IPS DF 6.9 (cell line): ENCODE results near the gene ALDH1A3.

Experiments used
- DNase-seq: peaks from one replicate; pipeline ENCODE4 v3.0.0-alpha.2; 2013; ENCODE audit warnings: low read depth, low spot score
- H3K27ac ChIP-seq: one replicate; pipeline ENCODE4 v1.5.1; 2013; ENCODE audit warnings: low read length, control low read depth
- H3K27me3 ChIP-seq: 2 replicates; pipeline ENCODE4 v1.6.1; 2013; ENCODE audit warnings: mild to moderate bottlenecking, low read length; ENCODE audit not compliant: control insufficient read depth, insufficient read depth
- H3K36me3 ChIP-seq: 2 replicates; pipeline ENCODE4 v1.6.1; 2013; ENCODE audit warnings: low read length; ENCODE audit not compliant: control insufficient read depth, insufficient read depth
- H3K4me1 ChIP-seq: 2 replicates; pipeline ENCODE4 v1.6.1; 2013; ENCODE audit warnings: low read length; ENCODE audit not compliant: control insufficient read depth, insufficient read depth
- H3K4me3 ChIP-seq: 2 replicates; pipeline ENCODE4 v1.5.1; 2013; ENCODE audit warnings: mild to moderate bottlenecking, low read length
- H3K9me3 ChIP-seq: 2 replicates; pipeline ENCODE4 v1.6.1; 2013; ENCODE audit warnings: low read length, inconsistent platforms; ENCODE audit not compliant: control insufficient read depth, insufficient read depth
- WGBS: extraction: QIAGEN DNeasy Blood & Tissue Kit; methylation state at CpG from one replicate; pipeline ENCODE4 v1.1.7; 2013; ENCODE audit warnings: mixed read lengths, missing lambda C conversion rate; ENCODE audit not compliant: insufficient read length, insufficient coverage; 5-methylcytosine and 5-hydroxymethylcytosine counted together

Gene ALDH1A3

GRCh38 chr15:100873029-100873677, 6.5 kb upstream of the ALDH1A3 start:
- Histone ChIP-seq H3K9me3 (no peaks in the 10 kb centered on the region), H3K27me3 (peaks cover 2% of the 10 kb centered on the region; the same call in 1 of the 2 replicates), H3K4me1 (no peaks in the 10 kb centered on the region), H3K27ac (no peak overlapping the region), H3K4me3 (no peak overlapping the region), H3K36me3 (no peaks in the 10 kb centered on the region)
- WGBS: no CpG with 5 or more reads among the region's 2 CpGs
- DNase-seq: no peak

DNA sequence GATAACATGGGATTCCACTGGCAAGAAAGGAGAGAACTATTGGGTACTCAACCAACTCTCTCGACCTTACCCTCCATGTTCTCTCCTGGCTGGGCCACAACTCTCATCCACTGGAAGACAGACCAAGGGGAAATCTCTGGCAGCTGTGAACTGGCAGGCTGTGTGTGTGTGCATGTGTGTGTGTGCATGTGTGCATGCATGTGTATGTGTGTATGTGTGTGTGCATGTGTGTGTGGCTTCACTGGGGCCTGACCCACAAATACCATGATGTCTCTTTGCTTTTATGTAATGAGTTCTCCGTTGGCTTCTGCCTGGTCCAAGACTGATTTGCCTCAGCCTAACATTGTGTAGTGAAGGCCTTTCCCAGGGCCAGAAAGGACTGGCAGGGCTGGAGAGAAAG, 4.1 kb upstream of the ALDH1A3 start:
- no peaks in the 10 kb centered on the region for H3K36me3 ChIP-seq
- WGBS: no CpG with 5 or more reads among the region's 2 CpGs

GRCh38 chr15:100875976-100876375, 3.7 kb upstream of the ALDH1A3 start:
- DNase-seq: no peak
- Histone ChIP-seq H3K9me3 (no peaks in the 10 kb centered on the region), H3K36me3 (no peaks in the 10 kb centered on the region), H3K27ac (no peak overlapping the region), H3K4me3 (no peak overlapping the region), H3K4me1 (peaks cover 2% of the 10 kb centered on the region; the same call in 1 of the 2 replicates), H3K27me3 (peaks cover 15% of the 10 kb centered on the region)
- no CpG with 5 or more reads among the region's 7 CpGs for WGBS

More for the DNA sequence above, 4.1 kb upstream of the ALDH1A3 start:
- H3K4me1 ChIP-seq: peaks cover 2% of the 10 kb centered on the region; the same call in 1 of the 2 replicates
- no peak overlapping the region for H3K4me3 ChIP-seq
- peaks cover 11% of the 10 kb centered on the region for H3K27me3 ChIP-seq
- DNase-seq: no peak
- H3K9me3 ChIP-seq: no peaks in the 10 kb centered on the region
- no peak overlapping the region for H3K27ac ChIP-seq

- no peak overlapping the region for H3K4me3 ChIP-seq
- H3K27me3 ChIP-seq: peaks cover 26% of the 10 kb centered on the region
- H3K9me3 ChIP-seq: no peaks in the 10 kb centered on the region
- no peak overlapping the region for H3K27ac ChIP-seq
- no peak for DNase-seq
- H3K4me1 ChIP-seq: peaks cover 2% of the 10 kb centered on the region; the same call in 1 of the 2 replicates
- WGBS: no CpG with 5 or more reads among the region's 10 CpGs
- no peaks in the 10 kb centered on the region for H3K36me3 ChIP-seq
Observed at GRCh38 chr15:100877551-100877950, 2.1 kb upstream of the ALDH1A3 start.

DNA sequence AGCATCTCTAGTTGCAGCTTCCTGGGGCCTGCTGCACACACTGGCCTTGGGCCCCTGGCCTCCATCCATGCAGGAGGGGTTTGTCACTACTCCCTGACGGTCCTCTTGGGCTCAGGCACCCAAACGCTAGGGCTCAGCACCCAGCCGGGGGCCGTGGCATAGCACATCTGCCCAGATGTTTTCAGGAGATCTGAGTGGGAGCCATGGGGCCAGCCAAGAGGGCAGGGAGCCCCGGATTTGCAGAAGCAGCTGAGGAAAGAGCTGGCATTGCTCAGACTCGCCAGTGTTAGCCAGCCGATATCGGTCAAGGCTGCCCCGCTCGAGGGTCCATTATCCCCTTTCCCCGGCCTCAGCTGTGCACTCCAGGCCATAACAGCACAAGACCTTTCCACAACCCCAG, 1.5 kb upstream of the ALDH1A3 start:
- peaks cover 2% of the 10 kb centered on the region; the same call in 1 of the 2 replicates for H3K4me1 ChIP-seq
- WGBS: no CpG with 5 or more reads among the region's 11 CpGs
- no peak overlapping the region for H3K4me3 ChIP-seq
- H3K36me3 ChIP-seq: no peaks in the 10 kb centered on the region
- H3K27ac ChIP-seq: no peak overlapping the region
- H3K9me3 ChIP-seq: no peaks in the 10 kb centered on the region
- no peak for DNase-seq
- H3K27me3 ChIP-seq: peaks cover 26% of the 10 kb centered on the region

- Histone ChIP-seq H3K27ac (no peak overlapping the region), H3K9me3 (no peaks in the 10 kb centered on the region), H3K4me1 (peaks cover 2% of the 10 kb centered on the region; the same call in 1 of the 2 replicates), H3K27me3 (peaks cover 26% of the 10 kb centered on the region), H3K36me3 (no peaks in the 10 kb centered on the region), H3K4me3 (no peak overlapping the region; the same call in 1 of the 2 replicates)
- WGBS: no CpG with 5 or more reads among the region's 12 CpGs
- DNase-seq: no peak
Observed at GRCh38 chr15:100878648-100879047, 983 bp upstream of the ALDH1A3 start.

GRCh38 chr15:100879061-100879463, 569 bp upstream of the ALDH1A3 start:
- Histone ChIP-seq H3K36me3 (no peaks in the 10 kb centered on the region), H3K4me1 (peaks cover 2% of the 10 kb centered on the region; the same call in 1 of the 2 replicates), H3K27ac (no peak overlapping the region), H3K4me3 (peak overlapping the region; percentile 74; the same call in 1 of the 2 replicates), H3K27me3 (peaks cover 26% of the 10 kb centered on the region), H3K9me3 (no peaks in the 10 kb centered on the region)
- no peak for DNase-seq
- no CpG with 5 or more reads among the region's 62 CpGs for WGBS

- peaks cover 2% of the 10 kb centered on the region; the same call in 1 of the 2 replicates for H3K4me1 ChIP-seq
- peaks cover 26% of the 10 kb centered on the region for H3K27me3 ChIP-seq
- WGBS: no CpG with 5 or more reads among the region's 80 CpGs
- H3K9me3 ChIP-seq: no peaks in the 10 kb centered on the region
- no peak for DNase-seq
- no peak overlapping the region for H3K27ac ChIP-seq
- no peaks in the 10 kb centered on the region for H3K36me3 ChIP-seq
- peak overlapping the region; percentile 74; the same call in 1 of the 2 replicates for H3K4me3 ChIP-seq
Observed at GRCh38 chr15:100880139-100880896, 687 bp downstream of the ALDH1A3 start.

DNA sequence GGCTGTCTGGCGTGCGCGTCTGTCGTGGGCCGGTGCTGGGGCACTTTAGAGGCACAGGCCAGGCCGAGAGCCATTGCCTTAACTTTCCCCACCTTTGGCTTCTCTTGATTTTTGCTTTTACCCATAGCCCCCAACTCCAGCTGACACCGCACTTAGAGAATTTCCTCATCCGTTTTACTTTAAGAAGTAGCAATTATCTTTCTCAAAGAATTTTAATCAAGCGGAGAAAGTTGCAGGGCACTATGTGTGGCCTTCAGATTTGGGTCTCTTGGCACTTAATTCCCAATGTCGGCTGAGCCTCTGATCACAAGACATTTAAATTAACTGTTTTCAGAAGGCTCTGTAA, 1.2 kb downstream of the ALDH1A3 start:
- no peaks in the 10 kb centered on the region for H3K36me3 ChIP-seq
- H3K4me1 ChIP-seq: peaks cover 3% of the 10 kb centered on the region
- peak overlapping the region; percentile 74; the same call in 1 of the 2 replicates for H3K4me3 ChIP-seq
- no peaks in the 10 kb centered on the region for H3K9me3 ChIP-seq
- no CpG with 5 or more reads among the region's 10 CpGs for WGBS
- no peak for DNase-seq
- no peak overlapping the region for H3K27ac ChIP-seq
- H3K27me3 ChIP-seq: peaks cover 26% of the 10 kb centered on the region

DNA sequence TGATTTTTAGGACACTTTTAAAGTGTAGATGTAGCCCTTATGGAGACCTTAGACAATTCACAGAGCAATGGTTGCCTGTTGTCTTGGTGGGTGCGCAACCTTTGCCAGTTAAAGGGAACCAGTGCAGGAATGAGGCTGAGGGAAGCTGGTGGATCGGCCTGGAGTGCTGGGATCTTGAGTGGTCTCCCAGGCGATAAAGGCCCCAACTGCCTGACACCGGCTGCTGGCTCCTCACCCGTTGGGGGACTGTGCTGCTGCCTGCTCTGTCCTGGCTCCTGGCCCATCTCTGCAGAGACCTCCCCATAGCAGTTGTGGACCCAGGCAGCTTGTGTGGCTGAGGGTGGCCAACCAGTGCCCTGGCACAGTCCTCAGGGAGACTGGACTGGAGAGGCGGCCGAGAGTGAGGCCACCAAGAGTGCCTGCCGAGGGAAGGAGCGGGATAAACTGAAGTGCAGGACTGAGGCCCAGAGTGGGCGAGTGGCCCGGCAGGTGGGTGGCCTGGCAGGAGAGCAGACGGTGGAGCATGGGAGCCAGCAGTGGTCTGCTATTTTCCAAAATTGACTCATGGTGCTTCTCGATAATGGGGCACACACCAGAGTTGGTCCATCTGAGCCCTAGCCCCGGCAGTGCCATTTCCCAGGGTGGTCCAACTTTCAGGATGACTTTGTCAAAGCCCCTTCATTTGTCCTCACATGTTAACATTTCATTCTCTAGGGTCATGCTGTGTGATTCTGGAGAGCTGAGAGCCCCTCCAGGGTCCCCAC, 2.1 kb downstream of the ALDH1A3 start:
- no peak overlapping the region for H3K27ac ChIP-seq
- no peak overlapping the region for H3K4me3 ChIP-seq
- no CpG with 5 or more reads among the region's 14 CpGs for WGBS
- H3K27me3 ChIP-seq: peaks cover 26% of the 10 kb centered on the region
- H3K36me3 ChIP-seq: no peaks in the 10 kb centered on the region
- DNase-seq: no peak
- H3K9me3 ChIP-seq: no peaks in the 10 kb centered on the region
- H3K4me1 ChIP-seq: peaks cover 4% of the 10 kb centered on the region
